H9 (cell line): ENCODE measurements around the gene MAPK6. TPM values are rescaled to one million over a fixed set of nuclear protein-coding genes. Genes with fewer than 3 reads are reported as not detected.

ENCODE experiments used
- DNase-seq: peaks from one replicate; pipeline ENCODE4 v3.0.0-alpha.2; 2017
- H2AFZ ChIP-seq: one replicate; pipeline ENCODE4 v1.6.1; 2013; ENCODE audit warnings: mild to moderate bottlenecking, low read length, control low read depth, moderate library complexity
- H2AK5ac ChIP-seq: 2 replicates; pipeline ENCODE4 v1.6.1; 2013; ENCODE audit warnings: low read length, control low read depth, mixed read lengths; ENCODE audit not compliant: insufficient read length
- H2BK120ac ChIP-seq: one replicate; pipeline ENCODE4 v1.6.1; 2013; ENCODE audit warnings: low read depth, mild to moderate bottlenecking, low read length, control low read depth, inconsistent platforms; ENCODE audit not compliant: poor library complexity, severe bottlenecking
- H2BK12ac ChIP-seq: 2 replicates; pipeline ENCODE4 v1.6.1; 2013; ENCODE audit warnings: low read length, control low read depth, mixed read lengths, low read depth; ENCODE audit not compliant: insufficient read length
- H2BK15ac ChIP-seq: 2 replicates; pipeline ENCODE4 v1.6.1; 2013; ENCODE audit warnings: low read depth, low read length, control low read depth
- H2BK20ac ChIP-seq: one replicate; pipeline ENCODE4 v1.6.1; 2013; ENCODE audit warnings: low read depth, mild to moderate bottlenecking, low read length, control low read depth, inconsistent platforms; ENCODE audit not compliant: poor library complexity, severe bottlenecking
- H2BK5ac ChIP-seq: 2 replicates; pipeline ENCODE4 v1.6.1; 2013; ENCODE audit warnings: low read length, control low read depth, mixed read lengths; ENCODE audit not compliant: insufficient read length
- H3K14ac ChIP-seq: 2 replicates; pipeline ENCODE4 v1.6.1; 2013; ENCODE audit warnings: low read length, control low read depth; ENCODE audit not compliant: insufficient read depth
- H3K18ac ChIP-seq: 2 replicates; pipeline ENCODE4 v1.6.1; 2013; ENCODE audit warnings: low read depth, mild to moderate bottlenecking, mixed read lengths, low read length, control low read depth; ENCODE audit not compliant: insufficient read length
- H3K23ac ChIP-seq: 2 replicates; pipeline ENCODE4 v1.6.1; 2013; ENCODE audit warnings: low read length, control low read depth, mixed read lengths, low read depth; ENCODE audit not compliant: insufficient read length
- H3K23me2 ChIP-seq: 2 replicates; pipeline ENCODE4 v1.6.1; 2013; ENCODE audit warnings: low read depth, mild to moderate bottlenecking, mixed read lengths, low read length, control low read depth; ENCODE audit not compliant: insufficient read length, poor library complexity, severe bottlenecking
- H3K27ac ChIP-seq: 2 replicates; pipeline ENCODE4 v1.5.1; 2013; ENCODE audit warnings: low read length, control low read depth, mixed read lengths, low read depth; ENCODE audit not compliant: insufficient read length
- H3K27me3 ChIP-seq: 2 replicates; pipeline ENCODE4 v1.6.1; 2013; ENCODE audit warnings: low read length, control low read depth, inconsistent platforms; ENCODE audit not compliant: insufficient read depth
- H3K4ac ChIP-seq: 2 replicates; pipeline ENCODE4 v1.6.1; 2013; ENCODE audit warnings: low read depth, mild to moderate bottlenecking, control low read depth, inconsistent platforms, low read length, moderate library complexity
- H3K4me1 ChIP-seq: 2 replicates; pipeline ENCODE4 v1.6.1; 2013; ENCODE audit warnings: low read length, control low read depth, inconsistent platforms; ENCODE audit not compliant: insufficient read depth
- H3K4me2 ChIP-seq: 2 replicates; pipeline ENCODE4 v1.6.1; 2013; ENCODE audit warnings: low read length, control low read depth, mixed read lengths; ENCODE audit not compliant: insufficient read length, insufficient read depth
- H3K56ac ChIP-seq: 2 replicates; pipeline ENCODE4 v1.6.1; 2013; ENCODE audit warnings: low read depth, mild to moderate bottlenecking, mixed read lengths, low read length, control low read depth; ENCODE audit not compliant: insufficient read length
- H3K79me1 ChIP-seq: 2 replicates; pipeline ENCODE4 v1.6.1; 2013; ENCODE audit warnings: low read depth, mild to moderate bottlenecking, moderate library complexity, low read length, control low read depth, inconsistent platforms; ENCODE audit not compliant: insufficient read depth, poor library complexity, severe bottlenecking
- H3K79me2 ChIP-seq: 2 replicates; pipeline ENCODE4 v1.6.1; 2013; ENCODE audit warnings: low read length, control low read depth, inconsistent platforms; ENCODE audit not compliant: insufficient read depth
- H3K9ac ChIP-seq: 2 replicates; pipeline ENCODE4 v1.6.1; 2013; ENCODE audit warnings: low read length, control low read depth, mixed read lengths; ENCODE audit not compliant: insufficient read length; ENCODE audit errors: extremely low read depth
- H3K9me3 ChIP-seq: one replicate; pipeline ENCODE4 v1.6.1; 2013; ENCODE audit warnings: low read depth, low read length, inconsistent platforms; ENCODE audit not compliant: control insufficient read depth
- H3T11ph ChIP-seq: one replicate; pipeline ENCODE4 v1.6.1; 2013; ENCODE audit warnings: mild to moderate bottlenecking, low read length, control low read depth, inconsistent platforms
- H4K20me1 ChIP-seq: one replicate; pipeline ENCODE4 v1.6.1; 2013; ENCODE audit not compliant: control insufficient read depth, insufficient read length, insufficient read depth
- H4K5ac ChIP-seq: 2 replicates; pipeline ENCODE4 v1.6.1; 2013; ENCODE audit warnings: low read depth, mild to moderate bottlenecking, mixed read lengths, low read length, control low read depth; ENCODE audit not compliant: insufficient read length
- H4K8ac ChIP-seq: replicated peaks from 2 replicates; pipeline ENCODE4 v1.6.1; 2013; ENCODE audit warnings: low read length, control low read depth, mixed read lengths, low read depth; ENCODE audit not compliant: insufficient read length
- H4K91ac ChIP-seq: 2 replicates; pipeline ENCODE4 v1.6.1; 2013; ENCODE audit warnings: low read depth, mild to moderate bottlenecking, moderate library complexity, mixed read lengths, low read length, control low read depth; ENCODE audit not compliant: insufficient read length
- H3K27ac Mint-ChIP-seq, 3 experiments: 2 replicates in 2 of 3; 3 replicates in 1 of 3; pipeline ENCODE4 v1.8.0; 2020 to 2021; ENCODE audit warnings: mixed read lengths in 3 of 3, mild to moderate bottlenecking in 1 of 3, moderate library complexity in 1 of 3
- H3K27me3 Mint-ChIP-seq: 2 replicates; pipeline ENCODE4 v1.8.0; 2021; ENCODE audit warnings: low read depth, mild to moderate bottlenecking, moderate library complexity, mixed read lengths
- H3K36me3 Mint-ChIP-seq, 3 experiments: 2 replicates in 2 of 3; 3 replicates in 1 of 3; pipeline ENCODE4 v1.8.0; 2020 to 2021; ENCODE audit warnings: low read depth in 3 of 3, mixed read lengths in 3 of 3; ENCODE audit not compliant: insufficient read depth in 1 of 3
- H3K4me1 Mint-ChIP-seq, 2 experiments: 2 replicates each; pipeline ENCODE4 v1.8.0; 2020; ENCODE audit warnings: mixed read lengths in 2 of 2
- H3K4me3 Mint-ChIP-seq, 2 experiments: 2 replicates in 1 of 2; 3 replicates in 1 of 2; pipeline ENCODE4 v1.8.0; 2020 to 2021; ENCODE audit warnings: mild to moderate bottlenecking in 2 of 2, mixed read lengths in 2 of 2, moderate library complexity in 1 of 2
- H3K9me3 Mint-ChIP-seq, 2 experiments: 2 replicates in 1 of 2; 3 replicates in 1 of 2; pipeline ENCODE4 v1.8.0; 2020; ENCODE audit warnings: mild to moderate bottlenecking in 2 of 2, mixed read lengths in 2 of 2, moderate library complexity in 1 of 2
- whole genome bisulfite sequencing: extraction: QIAGEN DNeasy Blood & Tissue Kit; methylation state at CpG from one replicate; pipeline ENCODE4 v1.1.7; 2013; ENCODE audit warnings: missing lambda C conversion rate, low lambda C conversion rate, mixed read lengths; ENCODE audit not compliant: insufficient read length; ENCODE audit errors: extremely low coverage; 5-methylcytosine and 5-hydroxymethylcytosine counted together
- total RNA-seq: library from RNA; stranded (reverse); gene quantifications from 2 replicates; pipeline ENCODE4 v1.2.1, GENCODE V29; 2021
- TF ChIP-seq, protein P1 (sequence below): fragments of 200-600 bp; sonication (generic); conservative IDR thresholded peaks from 3 replicates; pipeline ENCODE4 v1.8.0; 2021; ENCODE audit warnings: antibody characterized with exemption, mild to moderate bottlenecking

Gene MAPK6
- total RNA-seq, 1 experiment from 2014 or later = 88.6 TPM

DNA sequence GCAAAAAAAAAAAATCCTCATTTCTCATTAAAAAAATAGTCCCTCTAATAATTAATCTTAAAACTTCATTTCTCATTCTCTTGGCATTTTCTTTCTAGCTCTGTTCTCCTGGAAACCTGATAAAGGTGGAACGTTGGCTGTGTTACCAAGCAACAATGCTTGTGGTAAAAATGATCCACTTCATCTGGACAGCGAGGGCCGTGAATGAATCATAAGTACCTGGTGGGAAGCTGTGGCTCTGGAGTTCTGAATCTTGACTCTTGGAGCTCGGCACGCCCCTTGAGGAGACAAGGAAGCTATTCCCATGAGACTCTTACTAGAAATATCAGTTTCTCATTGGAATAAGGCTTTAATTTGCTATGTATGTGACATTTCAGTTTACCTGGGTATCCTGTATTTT lies 61.0 kb downstream of the MAPK6 start:
- Histone ChIP-seq H2BK20ac (no peak overlapping the region), H4K91ac (no peak overlapping the region), H3K27me3 (no peaks in the 10 kb centered on the region), H3K18ac (no peak overlapping the region), H3K23ac (no peak overlapping the region), H3K14ac (no peak overlapping the region), H3K4me2 (no peak overlapping the region), H3T11ph (no peak overlapping the region), H3K4ac (no peak overlapping the region), H3K79me1 (no peaks in the 10 kb centered on the region), H3K4me1 (no peaks in the 10 kb centered on the region), H4K8ac (no peak overlapping the region), H4K20me1 (no peaks in the 10 kb centered on the region), H3K23me2 (no peaks in the 10 kb centered on the region), H2BK15ac (no peak overlapping the region), H2BK120ac (no peak overlapping the region), H4K5ac (no peak overlapping the region), H3K27ac (no peak overlapping the region), H2AFZ (no peak overlapping the region), H2BK5ac (no peak overlapping the region), H2AK5ac (no peak overlapping the region), H3K9ac (no peak overlapping the region), H3K56ac (no peak overlapping the region), H3K9me3 (no peaks in the 10 kb centered on the region), H2BK12ac (no peak overlapping the region), H3K79me2 (no peaks in the 10 kb centered on the region)
- TF ChIP-seq, protein P1, sequence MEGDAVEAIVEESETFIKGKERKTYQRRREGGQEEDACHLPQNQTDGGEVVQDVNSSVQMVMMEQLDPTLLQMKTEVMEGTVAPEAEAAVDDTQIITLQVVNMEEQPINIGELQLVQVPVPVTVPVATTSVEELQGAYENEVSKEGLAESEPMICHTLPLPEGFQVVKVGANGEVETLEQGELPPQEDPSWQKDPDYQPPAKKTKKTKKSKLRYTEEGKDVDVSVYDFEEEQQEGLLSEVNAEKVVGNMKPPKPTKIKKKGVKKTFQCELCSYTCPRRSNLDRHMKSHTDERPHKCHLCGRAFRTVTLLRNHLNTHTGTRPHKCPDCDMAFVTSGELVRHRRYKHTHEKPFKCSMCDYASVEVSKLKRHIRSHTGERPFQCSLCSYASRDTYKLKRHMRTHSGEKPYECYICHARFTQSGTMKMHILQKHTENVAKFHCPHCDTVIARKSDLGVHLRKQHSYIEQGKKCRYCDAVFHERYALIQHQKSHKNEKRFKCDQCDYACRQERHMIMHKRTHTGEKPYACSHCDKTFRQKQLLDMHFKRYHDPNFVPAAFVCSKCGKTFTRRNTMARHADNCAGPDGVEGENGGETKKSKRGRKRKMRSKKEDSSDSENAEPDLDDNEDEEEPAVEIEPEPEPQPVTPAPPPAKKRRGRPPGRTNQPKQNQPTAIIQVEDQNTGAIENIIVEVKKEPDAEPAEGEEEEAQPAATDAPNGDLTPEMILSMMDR = no peak
- Mint-ChIP-seq H3K4me3 (no peak overlapping the region), H3K36me3 (no peaks in the 10 kb centered on the region), H3K27ac (no peak overlapping the region), H3K27me3 (no peaks in the 10 kb centered on the region), H3K4me1 (peaks cover 13 to 18% of the 10 kb centered on the region in 2 experiments; a peak in 3 of 4 replicates), H3K9me3 (no peaks in the 10 kb centered on the region)
- WGBS = no CpG with 5 or more reads among the region's 5 CpGs
- DNase-seq = no peak
